GF-D8 (cell line): ENCODE measurements around the gene XXYLT1.
"Not testable (repeated sequence)": the region's sequence is repeated elsewhere in the genome, so short reads cannot be mapped to it uniquely, and the experiment has no call there.

Experiments used
- DNase-seq: peaks from one replicate; lab custom pipeline; 2025; lab: John Stamatoyannopoulos, UW

Gene XXYLT1

DNA sequence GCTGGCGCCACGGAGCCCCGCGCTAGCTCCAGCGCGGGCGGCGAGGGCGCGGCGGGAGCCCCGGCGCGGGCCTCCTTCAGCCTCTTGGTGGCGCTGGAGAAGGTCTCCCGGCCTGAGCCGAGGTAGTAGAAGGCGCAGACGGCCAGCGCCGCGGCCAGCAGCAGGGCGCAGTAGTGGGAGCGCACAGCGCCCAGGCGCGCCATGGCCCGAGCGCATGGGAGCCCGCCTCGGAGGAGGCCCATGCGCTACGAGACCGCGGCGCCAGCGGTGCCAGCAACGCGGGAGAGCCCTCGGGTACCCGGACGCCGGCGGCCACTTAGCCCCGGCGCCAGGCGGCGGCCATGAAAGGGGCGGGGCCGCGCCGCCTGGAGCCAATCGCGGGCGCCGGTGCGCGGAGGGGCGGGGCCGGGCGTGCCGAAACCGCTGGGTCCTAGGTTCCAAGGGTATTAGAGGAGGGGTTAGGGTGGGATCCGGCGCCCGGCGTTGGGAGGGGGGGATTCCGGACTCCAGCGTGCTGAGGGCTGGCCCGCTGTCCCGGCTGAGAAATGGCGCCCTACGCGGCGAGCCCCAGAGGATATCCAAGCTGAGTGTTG lies at the start of gene XXYLT1:
Gene XXYLT1 (minus strand): TSS at position 343 of the 593 bp plus-strand sequence. CDS start 101 bp downstream, at position 242.
- DNase-seq, result peak; percentile 33

GRCh38 chr3:195319060-195319459 lies 48.1 kb upstream of the XXYLT1 start:
- no peak for DNase-seq

GRCh38 chr3:195312714-195313113 lies 41.8 kb upstream of the XXYLT1 start:
- no peak for DNase-seq

DNA sequence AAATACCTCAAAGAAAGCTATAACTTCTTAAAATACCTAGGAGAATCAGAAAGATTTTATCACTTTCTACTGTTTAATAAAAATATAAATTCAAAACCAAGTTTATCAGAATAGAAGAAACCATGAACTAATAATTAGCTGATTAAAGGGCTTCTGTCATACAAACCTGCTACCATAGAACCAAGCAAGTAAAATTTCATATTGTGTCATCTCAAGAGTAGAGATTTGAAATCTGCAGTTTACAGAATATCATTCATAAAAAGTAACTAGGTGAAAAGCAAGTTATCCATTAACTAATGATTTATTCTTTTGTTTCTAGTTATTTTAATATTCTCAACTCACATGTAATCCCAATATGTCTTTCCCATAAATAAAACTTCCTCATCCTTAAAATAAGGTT lies 36.8 kb upstream of the XXYLT1 start:
- DNase-seq, result no peak

DNA sequence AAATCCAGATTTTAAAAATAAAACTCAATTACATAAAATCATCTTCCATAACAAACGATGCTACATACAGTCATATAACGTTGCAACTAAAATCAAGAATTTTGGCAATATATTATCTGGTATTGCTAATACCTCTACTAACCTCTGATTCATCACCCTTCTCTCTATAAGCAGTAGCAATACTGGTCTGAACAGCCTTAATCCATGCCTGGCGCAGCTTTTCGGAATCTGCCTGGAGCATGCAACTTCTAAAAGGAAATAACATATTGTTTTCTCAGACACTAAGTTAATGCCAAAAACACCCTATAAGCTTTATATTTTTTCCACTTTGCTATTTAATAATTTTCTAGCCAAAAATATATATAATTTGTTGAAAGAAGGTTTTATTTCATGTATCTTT lies 35.4 kb upstream of the XXYLT1 start:
- DNase-seq, result no peak

GRCh38 chr3:195302431-195302830 lies 31.5 kb upstream of the XXYLT1 start:
- DNase-seq, result no peak

- no peak for DNase-seq
These were observed 26.5 kb upstream of the XXYLT1 start for GRCh38 chr3:195297446-195297845.

DNA sequence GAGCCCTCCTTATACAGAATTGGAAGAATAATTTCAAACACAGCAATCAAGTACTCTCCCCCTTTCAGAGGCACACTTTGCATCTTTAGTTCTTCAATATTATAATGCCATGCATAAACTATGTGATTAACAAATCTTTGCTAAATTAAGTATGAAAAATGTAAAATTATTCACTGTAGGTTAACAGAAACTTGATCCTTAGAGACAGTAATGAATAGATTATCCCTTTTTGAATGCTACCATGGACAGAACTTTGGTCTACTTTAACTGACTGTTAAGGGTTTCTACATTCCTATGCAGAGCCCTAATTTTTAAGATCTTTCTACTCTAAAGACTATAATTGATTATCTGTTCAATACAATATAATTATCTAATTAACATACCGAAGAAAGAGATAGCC lies 25.7 kb upstream of the XXYLT1 start:
- DNase-seq, result no peak

DNA sequence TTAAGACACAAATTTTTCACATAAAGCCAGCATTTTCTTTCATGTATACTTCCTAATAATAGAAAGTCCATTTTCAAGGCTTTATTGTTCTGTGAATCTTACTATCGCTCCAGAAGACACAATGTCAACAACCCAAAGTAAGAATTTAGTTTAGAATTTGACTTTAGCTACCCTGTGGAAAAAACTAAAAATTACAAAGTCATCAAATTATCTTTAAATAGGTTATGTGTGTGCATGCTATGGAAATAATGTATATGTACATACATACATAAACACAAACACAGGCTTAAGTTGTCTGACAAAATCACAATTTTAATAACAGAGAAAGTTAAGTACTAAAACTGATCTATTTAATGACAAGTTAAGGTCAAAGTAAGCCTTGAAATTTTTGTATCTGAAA lies 20.2 kb upstream of the XXYLT1 start:
- DNase-seq, result no peak

- DNase-seq, result not testable (repeated sequence)
These were observed 19.7 kb upstream of the XXYLT1 start for GRCh38 chr3:195290643-195291042.

GRCh38 chr3:195286115-195286872 lies 15.3 kb upstream of the XXYLT1 start:
- no peak for DNase-seq

- DNase-seq, result no peak
These were observed 14.4 kb upstream of the XXYLT1 start for GRCh38 chr3:195285372-195285771.

- no peak for DNase-seq
These were observed 13.9 kb upstream of the XXYLT1 start for GRCh38 chr3:195284842-195285241.

DNA sequence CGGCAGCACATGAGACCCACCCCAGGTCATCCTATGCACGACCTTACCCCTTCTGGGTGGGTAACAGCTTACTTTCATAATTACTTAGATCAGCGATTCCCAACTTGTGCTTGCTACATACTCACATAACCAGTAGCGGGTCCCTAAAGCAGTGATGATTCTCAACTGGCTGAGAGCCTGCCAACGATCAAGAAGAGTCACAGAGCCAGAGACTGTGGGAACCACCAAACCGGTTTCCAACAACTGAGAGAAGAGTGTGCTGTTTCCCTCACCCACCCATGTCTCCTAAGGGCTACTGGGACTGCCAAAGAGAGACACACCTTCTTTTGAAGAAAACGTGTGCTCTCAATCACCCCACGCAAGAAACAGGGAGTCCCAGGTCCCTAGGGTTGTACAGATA lies 12.0 kb upstream of the XXYLT1 start:
- no peak for DNase-seq

DNA sequence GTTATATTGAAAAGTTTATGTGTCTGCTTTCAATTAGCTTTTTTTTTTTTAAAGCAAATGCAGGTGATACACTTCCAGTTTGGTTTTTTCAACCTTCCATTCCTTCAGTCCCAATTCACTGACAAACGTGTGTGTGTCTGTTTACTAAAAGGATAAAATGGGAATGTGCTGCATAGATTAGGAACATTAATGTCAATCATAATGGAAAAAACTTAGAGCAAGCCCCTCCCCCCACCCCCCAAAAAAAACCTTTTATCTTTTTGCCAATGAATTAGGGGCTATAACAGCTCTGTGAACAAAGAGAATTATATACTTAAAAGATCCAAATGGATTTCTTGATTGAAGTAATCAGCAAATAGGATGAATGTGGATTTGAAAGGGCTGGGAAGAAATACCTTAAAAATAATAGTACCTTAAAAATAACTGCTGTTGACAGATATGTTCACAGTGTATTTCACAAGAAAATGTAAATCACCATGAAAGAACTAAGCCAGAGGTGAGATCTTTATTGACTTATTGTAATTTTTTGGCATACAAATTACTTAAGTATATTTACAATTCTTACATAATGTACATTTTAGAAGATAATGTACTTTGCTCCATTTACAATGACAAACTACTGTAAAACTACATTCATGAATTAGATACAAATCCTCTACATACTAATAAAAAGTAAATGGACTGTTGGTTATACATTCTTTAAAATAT lies 3.5 kb upstream of the XXYLT1 start:
- no peak for DNase-seq

GRCh38 chr3:195271410-195272243 lies 668 bp upstream of the XXYLT1 start:
- peak; percentile 78 for DNase-seq

DNA sequence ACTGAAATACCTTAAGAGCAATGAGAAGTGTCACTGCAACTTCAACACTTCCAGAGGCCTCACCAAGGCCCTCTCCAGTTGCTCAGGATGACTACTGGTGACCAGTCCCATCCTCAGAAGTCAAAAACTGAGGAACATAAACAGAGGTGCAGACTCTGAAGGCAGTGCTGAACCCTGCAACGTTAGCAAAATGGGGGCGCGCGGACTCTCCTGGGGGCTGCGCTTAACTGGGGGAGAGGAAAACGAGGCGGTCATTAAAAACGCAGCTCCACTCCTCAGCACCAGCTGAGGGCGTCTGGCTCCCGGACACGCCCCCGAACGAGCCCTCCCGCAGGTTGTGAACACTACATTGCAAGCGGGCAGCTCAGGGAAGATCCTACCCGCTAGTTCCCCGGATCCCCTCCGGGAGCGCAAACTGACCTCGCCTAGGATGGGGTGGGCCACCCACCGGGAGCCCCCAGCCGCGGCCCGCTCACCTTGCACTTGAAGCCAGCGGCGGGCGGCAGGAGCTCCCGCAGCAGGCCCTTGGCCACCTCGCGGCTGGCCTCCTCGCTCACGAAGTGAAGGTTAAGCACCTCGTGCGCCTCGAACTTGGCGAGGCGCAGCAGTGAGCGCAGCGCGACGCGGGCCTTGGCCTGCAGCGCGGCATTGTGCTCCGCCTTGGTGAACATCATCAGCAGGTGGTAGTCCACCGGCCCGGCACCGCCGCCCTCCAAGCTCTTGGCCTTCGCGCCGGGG lies 711 bp downstream of the XXYLT1 start:
- peak; percentile 36 for DNase-seq

DNA sequence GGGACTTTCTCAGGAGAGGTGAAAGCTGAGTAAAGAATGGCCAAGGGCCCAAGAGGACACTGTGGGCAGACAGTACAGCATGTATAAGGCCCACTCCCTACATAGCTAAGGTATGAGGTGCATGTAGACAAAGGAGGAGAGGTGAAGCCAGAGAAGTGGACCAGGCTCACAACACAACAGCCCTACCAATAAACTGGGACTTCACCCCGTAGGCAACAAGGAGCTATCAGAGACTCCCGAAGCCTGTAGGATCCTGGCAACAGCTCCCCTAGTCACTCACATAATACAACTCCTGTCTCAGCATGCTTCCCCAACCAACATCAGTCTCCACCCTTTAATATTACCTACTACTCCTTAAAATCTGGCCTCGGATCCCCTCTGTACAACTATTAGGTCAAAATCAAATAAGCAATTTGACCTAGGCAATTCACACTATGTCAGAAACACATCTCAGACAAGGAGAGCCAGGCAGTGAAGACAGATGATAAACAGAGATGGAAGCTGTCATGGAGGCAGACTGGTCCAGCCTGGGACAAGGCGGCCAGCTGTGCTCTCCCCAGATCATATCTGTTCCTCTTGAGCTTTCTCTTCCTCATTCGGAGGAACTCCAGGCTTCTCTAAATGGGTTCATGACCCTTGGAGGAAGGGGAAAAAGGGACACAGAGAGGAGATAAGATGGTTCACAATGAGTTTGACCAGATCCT lies 1.4 kb downstream of the XXYLT1 start:
- peak; percentile 71 for DNase-seq

GRCh38 chr3:195268576-195269309 lies 2.2 kb downstream of the XXYLT1 start:
- no peak for DNase-seq

DNA sequence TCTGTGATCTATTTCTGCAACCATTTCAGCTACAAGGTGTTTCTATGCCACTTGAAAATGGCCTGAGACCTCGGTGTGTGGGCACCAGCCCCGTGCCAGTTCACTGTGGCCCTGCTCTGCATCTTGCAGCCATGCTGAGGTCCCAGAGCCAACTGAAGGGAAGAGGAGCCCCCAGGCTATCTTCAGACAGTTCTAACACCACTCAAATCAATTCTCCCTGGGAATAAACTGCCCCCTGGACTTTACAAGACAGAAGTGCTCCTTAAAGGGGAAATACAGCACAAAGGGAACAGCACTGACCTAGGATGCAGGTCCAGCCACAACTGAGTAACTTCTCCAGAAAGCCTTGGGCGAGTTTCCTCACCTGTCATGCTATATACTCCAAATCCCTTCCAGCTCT lies 3.9 kb downstream of the XXYLT1 start:
- no peak for DNase-seq
